CD1c-positive myeloid dendritic cell (primary cell): ENCODE results near the gene GRPR.
"Not testable (repeated sequence)": the region's sequence is repeated elsewhere in the genome, so short reads cannot be mapped to it uniquely, and the experiment has no call there.

ENCODE experiments used
- DNase-seq: peaks from one replicate; pipeline ENCODE4 v3.0.0-alpha.2; 2016; ENCODE audit errors: extremely low spot score

GRPR gene

DNA sequence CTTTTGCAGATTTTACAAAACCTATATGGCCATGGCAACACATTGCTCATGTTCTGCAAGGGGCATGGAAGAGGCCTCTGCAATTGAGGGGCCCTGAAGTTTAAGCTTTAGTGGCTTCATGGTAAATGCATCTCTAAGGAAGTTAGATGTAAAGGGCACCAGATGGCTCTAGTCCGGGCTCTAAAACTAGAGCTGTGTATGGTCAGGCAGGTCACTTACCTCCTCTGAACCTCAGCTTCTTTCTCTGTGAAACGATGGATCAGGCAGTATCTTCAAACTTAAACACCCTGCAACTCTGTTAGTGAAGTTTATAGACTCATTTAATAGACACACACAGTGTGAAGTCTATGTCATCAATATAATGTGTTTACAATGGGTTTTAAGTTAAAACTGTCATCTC, 53.9 kb downstream of the GRPR start:
- DNase-seq, result peak; percentile 8

DNA sequence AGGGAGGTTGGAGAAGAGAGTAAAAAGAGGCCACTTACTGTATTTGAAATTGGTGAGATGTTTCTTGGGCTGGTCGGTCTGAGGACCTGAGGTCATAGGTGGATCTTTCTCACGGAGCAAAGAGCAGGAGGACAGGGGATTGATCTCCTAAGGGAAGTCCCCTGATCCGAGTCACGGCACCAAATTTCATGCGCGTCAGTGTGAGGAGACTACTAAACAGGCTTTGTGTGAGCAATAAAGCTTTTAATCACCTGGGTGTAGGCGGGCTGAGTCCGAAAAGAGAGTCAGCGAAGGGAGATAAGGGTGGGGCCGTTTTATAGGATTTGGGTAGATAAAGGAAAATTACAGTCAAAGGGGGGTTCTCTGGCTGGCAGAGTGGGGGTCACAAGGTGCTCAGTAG, 60.5 kb downstream of the GRPR start:
- DNase-seq, result not testable (repeated sequence)

DNA sequence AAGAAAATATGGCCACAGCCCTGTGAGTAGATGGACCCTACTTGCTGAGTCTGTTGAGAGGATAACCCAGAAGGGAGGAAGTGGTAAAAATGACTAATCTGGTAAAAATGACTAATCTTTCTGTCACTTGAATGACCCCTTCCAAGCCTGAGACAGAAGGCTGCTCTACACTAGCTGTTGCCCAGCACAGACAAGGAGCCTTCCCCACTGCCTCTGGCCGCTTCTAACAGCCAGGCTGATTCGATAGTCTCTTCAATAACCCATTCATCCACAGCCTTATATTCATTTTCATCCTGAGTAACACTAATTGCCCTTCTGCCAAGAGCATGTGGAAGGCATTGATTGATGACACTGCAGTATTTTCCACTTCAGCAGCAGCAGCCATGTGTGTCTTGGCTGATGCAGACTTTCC, 62.4 kb downstream of the GRPR start:
- DNase-seq, result peak; percentile 69

DNA sequence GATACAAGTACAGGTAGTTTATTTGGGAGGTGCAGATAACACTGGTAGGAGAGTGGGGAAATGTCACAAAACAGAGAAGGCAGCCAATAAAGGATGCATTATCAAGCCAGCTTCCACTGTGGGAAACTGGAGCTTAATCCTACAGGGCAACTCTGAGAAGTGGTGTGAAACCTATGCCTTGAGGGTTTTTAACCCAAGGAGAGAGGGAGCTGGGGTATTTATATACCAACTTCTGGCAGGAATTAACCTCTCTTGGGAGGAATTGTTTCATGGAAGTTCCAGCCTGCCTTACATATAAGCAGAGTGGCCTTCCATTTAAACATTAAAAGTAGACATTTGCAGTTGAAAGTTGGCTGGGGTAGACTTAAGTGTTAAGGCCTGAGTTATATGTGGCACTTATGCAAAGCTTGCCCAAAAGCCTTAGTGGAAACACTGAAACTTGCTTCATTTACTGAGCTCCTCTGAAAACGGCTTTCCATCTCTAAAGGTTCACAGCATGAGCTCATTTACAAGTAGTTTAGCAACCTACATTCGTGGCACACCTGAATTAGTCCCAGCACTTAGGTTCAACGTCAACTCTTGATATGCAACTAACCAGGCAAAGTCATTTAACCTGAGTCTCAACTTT, 63.1 kb downstream of the GRPR start:
- no peak for DNase-seq

DNA sequence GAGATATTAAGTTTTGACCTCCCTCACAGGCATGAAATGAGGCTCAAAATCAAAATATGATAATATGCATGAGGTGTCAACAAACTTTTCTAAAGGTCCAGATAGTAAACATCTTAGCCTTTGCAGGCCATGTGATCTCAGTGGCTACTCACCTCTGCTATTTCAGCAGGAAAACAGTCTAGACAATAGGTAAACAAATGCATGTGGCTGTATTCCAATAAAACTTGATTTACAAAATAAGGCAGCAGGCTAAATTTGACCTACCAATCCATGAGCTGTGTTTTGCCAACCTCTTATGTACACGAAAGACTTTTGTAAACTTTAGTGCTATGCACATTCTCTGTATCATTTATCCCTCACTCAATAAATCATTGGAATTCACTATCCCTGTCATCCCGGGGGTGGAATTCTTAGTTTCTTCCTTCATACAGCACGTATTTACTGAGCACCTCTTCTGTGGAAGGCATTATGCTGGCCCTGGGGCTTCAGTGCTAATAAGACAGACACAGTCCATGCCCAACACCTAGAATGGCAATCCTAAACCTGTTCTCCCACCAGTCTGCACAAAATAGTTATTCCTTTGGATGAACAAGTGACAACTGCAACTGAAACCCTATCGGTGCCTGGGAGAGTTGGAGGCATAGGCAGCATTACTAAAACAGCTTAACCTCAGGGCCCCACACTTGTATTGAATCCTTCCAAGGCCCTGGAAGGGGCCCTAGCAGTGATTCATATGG, 63.8 kb downstream of the GRPR start:
- no peak for DNase-seq

DNA sequence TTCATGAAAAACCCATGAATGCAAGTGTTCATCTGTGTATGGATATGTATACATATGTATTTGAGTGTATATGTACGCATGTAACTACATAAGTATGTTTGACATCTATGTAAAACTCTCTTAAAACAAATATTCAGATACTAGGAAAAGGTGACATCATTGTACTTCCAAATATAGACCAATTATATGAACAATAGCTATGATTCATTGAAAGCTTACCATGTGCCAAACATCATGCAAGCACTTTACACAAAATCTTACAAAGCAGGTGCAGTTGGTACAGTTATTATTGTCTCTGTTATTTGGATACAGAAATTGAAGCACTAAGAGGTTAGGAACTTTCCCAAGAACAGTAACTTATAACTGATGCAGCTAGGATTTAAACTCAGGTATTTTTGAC, 65.3 kb downstream of the GRPR start:
- no peak for DNase-seq

DNA sequence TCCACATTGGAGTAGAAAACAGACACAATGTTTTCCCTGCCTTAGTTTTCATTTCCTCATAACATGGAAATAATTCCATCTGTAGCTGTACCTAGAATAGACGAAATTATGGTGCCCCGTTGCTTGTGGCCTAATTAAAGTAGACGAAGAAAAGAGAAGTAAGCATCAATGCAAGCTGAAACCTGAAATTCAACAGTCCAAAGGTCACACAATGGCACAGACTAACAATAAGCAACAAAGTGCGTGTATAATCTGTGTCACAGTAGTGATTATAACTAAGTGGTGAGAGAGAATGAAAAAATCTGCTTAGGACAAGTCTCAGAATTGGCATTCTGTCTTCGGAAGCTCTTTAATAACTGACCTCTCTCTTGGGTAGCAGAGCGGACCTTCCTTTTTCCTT, 68.2 kb downstream of the GRPR start:
- no peak for DNase-seq

DNA sequence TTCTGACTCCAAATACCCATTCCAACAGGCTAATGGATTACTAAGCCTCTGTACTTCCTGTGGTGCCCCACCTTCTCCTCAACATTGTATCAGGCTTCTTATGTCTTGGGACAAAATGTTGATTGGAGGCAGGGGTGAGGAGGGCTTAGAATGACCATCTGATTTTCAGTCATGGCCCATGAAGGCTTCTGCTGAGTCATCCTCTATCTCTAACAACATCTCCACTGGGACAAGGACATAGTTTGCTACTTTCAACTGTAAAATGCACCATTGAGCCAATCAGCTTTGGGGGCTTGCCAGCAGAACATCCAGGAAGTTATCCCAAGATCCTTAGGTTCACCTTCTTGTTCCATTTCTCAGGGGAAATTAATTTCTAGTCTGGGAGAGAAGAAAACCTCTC, 73.5 kb downstream of the GRPR start:
- no peak for DNase-seq

DNA sequence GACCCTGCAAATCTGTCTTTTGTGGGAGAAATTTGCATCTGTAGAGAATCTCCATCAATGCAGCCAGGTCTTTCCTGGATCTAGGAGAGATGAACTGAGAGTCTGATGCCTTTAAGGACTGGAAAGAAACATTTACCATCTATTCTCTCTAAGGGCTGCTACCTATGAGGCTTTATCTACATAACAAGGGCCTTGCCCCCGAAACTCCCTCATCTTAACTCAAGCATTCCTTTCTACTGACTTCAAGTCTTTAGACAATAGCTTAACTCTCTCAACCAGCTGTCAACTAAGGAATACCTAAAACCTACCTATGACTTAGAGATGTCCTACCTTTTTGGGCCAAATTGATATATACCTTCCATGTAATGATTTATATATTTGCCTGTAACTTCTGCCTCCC, 76.0 kb downstream of the GRPR start:
- no peak for DNase-seq

DNA sequence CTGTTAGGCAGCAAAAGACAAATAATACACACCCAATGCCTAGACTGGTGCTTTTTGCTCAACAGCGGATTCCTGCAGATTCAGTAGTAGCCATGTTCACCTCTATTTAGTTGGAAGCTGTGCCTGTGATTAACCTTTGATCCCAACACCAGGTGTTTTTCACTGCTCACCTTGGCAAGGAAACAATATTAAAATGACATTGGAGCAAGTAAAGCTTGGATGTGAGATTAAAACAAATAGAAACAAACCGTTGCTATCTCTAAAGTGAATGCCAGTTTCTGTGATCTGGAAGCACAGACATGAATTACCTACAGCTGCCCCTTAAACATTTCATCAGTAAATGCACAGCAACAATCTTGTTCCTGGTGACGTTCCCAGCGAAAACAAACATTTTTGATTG, 79.6 kb downstream of the GRPR start:
- DNase-seq, result no peak
